ENCODE measurements around the gene SIGLEC15. TPM values are rescaled to one million over a fixed set of nuclear protein-coding genes. Genes with fewer than 3 reads are reported as not detected.

SIGLEC15 gene
- total and polyA plus RNA-seq, 4 donors: 0.17 to 0.42 (median 0.29) TPM

DNA sequence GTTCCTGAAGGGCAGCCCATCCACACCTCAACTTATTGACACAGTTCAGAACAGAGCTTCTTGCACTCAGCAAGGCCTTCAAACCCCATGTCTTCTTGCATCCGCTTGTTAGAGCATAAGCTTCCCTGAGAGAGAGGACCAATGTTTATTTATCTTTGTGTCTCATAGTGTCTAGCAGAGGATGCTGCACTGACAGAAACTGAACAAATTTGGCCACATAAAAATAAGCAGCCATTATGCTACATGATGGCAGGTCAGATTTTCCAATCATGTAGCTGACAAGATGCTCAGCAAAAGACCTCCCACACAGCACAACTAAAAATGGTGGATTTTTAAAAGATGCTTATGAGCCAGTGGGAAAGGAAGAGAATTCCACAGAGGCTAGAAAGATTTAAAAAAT lies 38.1 kb upstream of the SIGLEC15 start:
- Histone ChIP-seq H3K4me3 (ENCODE audit: low read depth in 1 of 3, low read length in 3 of 3) (no peak overlapping the region), H3K9me3 (ENCODE audit: control insufficient read depth in 4 of 4, low read length in 3 of 4) (no peaks in the 10 kb centered on the region), H3K36me3 (ENCODE audit: control insufficient read depth in 4 of 4, insufficient read depth in 3 of 4, low read depth in 1 of 4, low read length in 3 of 4) (no peaks in the 10 kb centered on the region), H3K27ac (ENCODE audit: low read depth in 1 of 2, low read length in 2 of 2) (no peak overlapping the region), H3K27me3 (ENCODE audit: control insufficient read depth in 4 of 4, insufficient read depth in 4 of 4, low read length in 3 of 4) (no peaks in the 10 kb centered on the region), H3K9ac (ENCODE audit: low read depth in 1 of 2, low read length in 2 of 2) (no peak overlapping the region), H3K4me1 (ENCODE audit: control insufficient read depth in 4 of 4, insufficient read depth in 4 of 4, low read length in 3 of 4) (no peaks in the 10 kb centered on the region)
- WGBS: 97% methylated on average over 1 of the region's 1 CpG
- TF ChIP-seq RAD21 (IDR thresholded peaks at IDR 0.05): no peak
- no peak for TF ChIP-seq NR2F2 (IDR thresholded peaks at IDR 0.05)
- no peak for TF ChIP-seq FOXA1 (IDR thresholded peaks at IDR 0.05)
- TF ChIP-seq HNF4G (IDR thresholded peaks at IDR 0.05): no peak
- TF ChIP-seq EGR1 (IDR thresholded peaks at IDR 0.05; ENCODE audit: low read depth in 2 of 2): no peak
- TF ChIP-seq YY1 (IDR thresholded peaks at IDR 0.05): no peak
- no peak for TF ChIP-seq GABPA (IDR thresholded peaks at IDR 0.05 in 1 of 2, conservative IDR thresholded peaks at IDR 0.05 in 1 of 2)
- TF ChIP-seq, protein P1, sequence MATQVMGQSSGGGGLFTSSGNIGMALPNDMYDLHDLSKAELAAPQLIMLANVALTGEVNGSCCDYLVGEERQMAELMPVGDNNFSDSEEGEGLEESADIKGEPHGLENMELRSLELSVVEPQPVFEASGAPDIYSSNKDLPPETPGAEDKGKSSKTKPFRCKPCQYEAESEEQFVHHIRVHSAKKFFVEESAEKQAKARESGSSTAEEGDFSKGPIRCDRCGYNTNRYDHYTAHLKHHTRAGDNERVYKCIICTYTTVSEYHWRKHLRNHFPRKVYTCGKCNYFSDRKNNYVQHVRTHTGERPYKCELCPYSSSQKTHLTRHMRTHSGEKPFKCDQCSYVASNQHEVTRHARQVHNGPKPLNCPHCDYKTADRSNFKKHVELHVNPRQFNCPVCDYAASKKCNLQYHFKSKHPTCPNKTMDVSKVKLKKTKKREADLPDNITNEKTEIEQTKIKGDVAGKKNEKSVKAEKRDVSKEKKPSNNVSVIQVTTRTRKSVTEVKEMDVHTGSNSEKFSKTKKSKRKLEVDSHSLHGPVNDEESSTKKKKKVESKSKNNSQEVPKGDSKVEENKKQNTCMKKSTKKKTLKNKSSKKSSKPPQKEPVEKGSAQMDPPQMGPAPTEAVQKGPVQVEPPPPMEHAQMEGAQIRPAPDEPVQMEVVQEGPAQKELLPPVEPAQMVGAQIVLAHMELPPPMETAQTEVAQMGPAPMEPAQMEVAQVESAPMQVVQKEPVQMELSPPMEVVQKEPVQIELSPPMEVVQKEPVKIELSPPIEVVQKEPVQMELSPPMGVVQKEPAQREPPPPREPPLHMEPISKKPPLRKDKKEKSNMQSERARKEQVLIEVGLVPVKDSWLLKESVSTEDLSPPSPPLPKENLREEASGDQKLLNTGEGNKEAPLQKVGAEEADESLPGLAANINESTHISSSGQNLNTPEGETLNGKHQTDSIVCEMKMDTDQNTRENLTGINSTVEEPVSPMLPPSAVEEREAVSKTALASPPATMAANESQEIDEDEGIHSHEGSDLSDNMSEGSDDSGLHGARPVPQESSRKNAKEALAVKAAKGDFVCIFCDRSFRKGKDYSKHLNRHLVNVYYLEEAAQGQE (IDR thresholded peaks at IDR 0.05): no peak
- TF ChIP-seq TAF1 (conservative IDR thresholded peaks at IDR 0.05): no peak
- TF ChIP-seq, protein P2, sequence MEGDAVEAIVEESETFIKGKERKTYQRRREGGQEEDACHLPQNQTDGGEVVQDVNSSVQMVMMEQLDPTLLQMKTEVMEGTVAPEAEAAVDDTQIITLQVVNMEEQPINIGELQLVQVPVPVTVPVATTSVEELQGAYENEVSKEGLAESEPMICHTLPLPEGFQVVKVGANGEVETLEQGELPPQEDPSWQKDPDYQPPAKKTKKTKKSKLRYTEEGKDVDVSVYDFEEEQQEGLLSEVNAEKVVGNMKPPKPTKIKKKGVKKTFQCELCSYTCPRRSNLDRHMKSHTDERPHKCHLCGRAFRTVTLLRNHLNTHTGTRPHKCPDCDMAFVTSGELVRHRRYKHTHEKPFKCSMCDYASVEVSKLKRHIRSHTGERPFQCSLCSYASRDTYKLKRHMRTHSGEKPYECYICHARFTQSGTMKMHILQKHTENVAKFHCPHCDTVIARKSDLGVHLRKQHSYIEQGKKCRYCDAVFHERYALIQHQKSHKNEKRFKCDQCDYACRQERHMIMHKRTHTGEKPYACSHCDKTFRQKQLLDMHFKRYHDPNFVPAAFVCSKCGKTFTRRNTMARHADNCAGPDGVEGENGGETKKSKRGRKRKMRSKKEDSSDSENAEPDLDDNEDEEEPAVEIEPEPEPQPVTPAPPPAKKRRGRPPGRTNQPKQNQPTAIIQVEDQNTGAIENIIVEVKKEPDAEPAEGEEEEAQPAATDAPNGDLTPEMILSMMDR (IDR thresholded peaks at IDR 0.05; ENCODE audit: low read depth, low read length, missing input control): no peak
- TF ChIP-seq JUND (IDR thresholded peaks at IDR 0.05): no peak
- TF ChIP-seq FOXA2 (IDR thresholded peaks at IDR 0.05): no peak
- TF ChIP-seq SP1 (IDR thresholded peaks at IDR 0.05): no peak
- TF ChIP-seq HNF4A (conservative IDR thresholded peaks at IDR 0.05): no peak
- DNase-seq (ENCODE audit: low spot score): no peak

DNA sequence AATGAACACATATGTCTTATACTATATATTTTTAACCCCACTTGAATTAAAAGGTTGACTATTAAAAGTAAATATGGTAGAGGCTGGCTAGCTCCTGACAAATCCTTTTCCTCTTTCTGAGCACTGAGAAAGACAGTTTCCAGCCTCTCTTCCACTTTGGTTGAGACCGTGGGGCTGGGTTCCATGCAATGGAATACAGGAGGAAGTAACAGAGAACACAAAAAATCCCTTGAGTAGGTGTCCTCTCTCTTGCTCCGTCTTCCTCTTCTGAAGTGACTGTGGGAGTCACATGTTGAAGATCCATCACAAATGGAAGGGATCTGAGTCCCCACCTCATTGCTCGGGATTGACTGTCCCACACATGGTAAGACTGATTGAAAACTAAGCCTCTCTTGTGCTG lies 36.6 kb upstream of the SIGLEC15 start:
- TF ChIP-seq, protein P3, sequence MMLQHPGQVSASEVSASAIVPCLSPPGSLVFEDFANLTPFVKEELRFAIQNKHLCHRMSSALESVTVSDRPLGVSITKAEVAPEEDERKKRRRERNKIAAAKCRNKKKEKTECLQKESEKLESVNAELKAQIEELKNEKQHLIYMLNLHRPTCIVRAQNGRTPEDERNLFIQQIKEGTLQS (IDR thresholded peaks at IDR 0.05): no peak
- TF ChIP-seq YY1 (IDR thresholded peaks at IDR 0.05) (no peak), TAF1 (conservative IDR thresholded peaks at IDR 0.05) (no peak), RAD21 (IDR thresholded peaks at IDR 0.05) (no peak), FOXA1 (IDR thresholded peaks at IDR 0.05) (no peak), JUND (IDR thresholded peaks at IDR 0.05) (no peak), FOXA2 (IDR thresholded peaks at IDR 0.05) (no peak)
- TF ChIP-seq, protein P2 (IDR thresholded peaks at IDR 0.05; ENCODE audit: low read depth, low read length, missing input control): no peak
- TF ChIP-seq, protein P1 (IDR thresholded peaks at IDR 0.05): no peak
- Histone ChIP-seq H3K4me1 (ENCODE audit: control insufficient read depth in 4 of 4, insufficient read depth in 4 of 4, low read length in 3 of 4) (no peaks in the 10 kb centered on the region), H3K27ac (ENCODE audit: low read depth in 1 of 2, low read length in 2 of 2) (no peak overlapping the region), H3K27me3 (ENCODE audit: control insufficient read depth in 4 of 4, insufficient read depth in 4 of 4, low read length in 3 of 4) (no peaks in the 10 kb centered on the region), H3K36me3 (ENCODE audit: control insufficient read depth in 4 of 4, insufficient read depth in 3 of 4, low read depth in 1 of 4, low read length in 3 of 4) (no peaks in the 10 kb centered on the region), H3K9me3 (ENCODE audit: control insufficient read depth in 4 of 4, low read length in 3 of 4) (no peaks in the 10 kb centered on the region), H3K4me3 (ENCODE audit: low read depth in 1 of 3, low read length in 3 of 3) (no peak overlapping the region), H3K9ac (ENCODE audit: low read depth in 1 of 2, low read length in 2 of 2) (no peak overlapping the region)
- WGBS: 92% methylated on average over 3 of the region's 3 CpGs
- no peak for DNase-seq (ENCODE audit: low spot score)

Measured in liver (tissue), 9 donors.